GM19452 (cell line): ENCODE measurements around the gene CALHM5.

Experiments used
- ATAC-seq: cut with Tn5 transposase; IDR thresholded peaks from one replicate; pipeline ENCODE4 v1.9.1; 2021; ENCODE audit not compliant: unreplicated experiment

CALHM5 gene

DNA sequence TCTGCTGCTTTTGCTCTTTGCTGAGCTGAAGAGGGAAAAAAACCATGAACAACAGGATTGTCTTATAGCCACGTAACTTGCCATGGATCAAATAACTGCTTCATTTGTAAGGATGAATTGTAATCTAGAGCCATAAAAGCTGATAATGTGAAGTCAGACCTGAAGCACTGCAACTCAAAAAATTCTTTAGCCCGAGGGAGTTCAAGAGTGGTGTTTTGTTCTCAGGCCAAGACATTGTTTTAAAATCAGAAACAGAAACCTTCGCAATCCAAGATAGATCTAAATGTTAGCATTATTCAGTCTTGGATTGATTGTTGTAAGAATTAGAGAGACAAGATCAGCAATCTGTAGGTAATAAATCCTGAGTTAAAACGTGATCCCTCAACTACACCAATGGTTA is 34.2 kb downstream of the CALHM5 start, which contains the start of gene TRAPPC3L:
Gene TRAPPC3L, minus strand, starts transcription at position 34 of the 400 bp plus-strand sequence. CDS start 170 bp downstream, outside the sequence.
- ATAC-seq, result no peak

DNA sequence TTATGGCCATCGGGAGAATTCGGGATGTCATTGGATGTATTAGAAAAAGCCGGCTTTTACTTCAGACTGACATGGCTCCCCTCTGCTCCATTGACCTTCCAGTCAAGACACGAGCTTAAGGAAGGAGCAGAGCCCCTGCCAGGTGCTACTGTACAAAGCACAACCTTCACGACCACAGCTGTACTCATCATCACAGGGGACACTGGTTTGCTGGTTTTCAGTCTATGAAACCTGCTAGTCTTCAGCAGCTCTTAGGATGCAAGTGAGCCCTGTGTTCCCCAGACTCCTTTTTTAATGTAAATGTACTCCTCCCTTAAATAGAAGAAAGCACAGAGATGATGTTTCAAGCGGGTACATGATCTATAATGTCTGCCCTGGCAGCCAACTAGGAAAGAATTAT is 35.9 kb downstream of the CALHM5 start:
- ATAC-seq, result no peak

DNA sequence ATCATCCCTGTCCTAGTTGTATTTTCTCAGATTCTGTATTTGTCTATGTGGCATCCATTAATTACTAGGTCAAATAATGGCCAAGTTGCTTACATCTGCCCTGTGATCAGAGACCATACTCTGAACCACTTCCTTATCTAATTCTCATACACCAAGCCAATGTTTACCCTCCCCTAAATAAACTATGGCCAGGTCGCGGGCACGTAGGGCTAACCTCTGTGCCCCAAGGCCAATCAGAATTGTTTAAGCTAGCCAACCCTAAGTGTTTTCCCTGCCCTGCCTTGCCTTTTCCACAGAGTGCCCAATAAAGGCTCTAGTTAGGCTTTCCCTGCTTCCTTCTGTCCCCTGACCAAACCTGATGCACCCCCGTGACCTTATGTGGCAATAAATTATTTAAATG is 39.4 kb downstream of the CALHM5 start:
- no peak for ATAC-seq

DNA sequence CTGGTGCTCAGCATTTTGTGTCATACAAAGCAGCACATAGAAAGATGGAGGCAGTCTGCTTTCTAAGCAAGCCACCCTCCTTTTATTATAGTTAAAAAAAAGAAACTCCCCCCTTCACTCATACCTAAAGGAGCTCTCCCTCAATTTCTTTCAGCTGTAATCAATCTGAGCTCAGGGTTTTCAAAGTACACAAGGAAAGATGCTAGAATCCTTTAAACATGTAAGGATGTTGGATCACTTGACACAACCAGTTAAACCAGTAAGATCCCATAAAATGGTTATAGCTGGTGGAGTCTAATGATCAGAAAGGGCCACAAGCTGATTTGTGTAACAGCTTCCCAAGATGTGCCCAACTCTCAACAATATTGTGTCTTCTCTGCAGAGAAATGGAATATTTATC is 42.0 kb downstream of the CALHM5 start, which contains the start of gene CALHM4:
Gene CALHM4, plus strand, starts transcription at position 301 of the 400 bp plus-strand sequence. Its CDS starts 43 bp downstream, at position 344.
- ATAC-seq, result no peak

DNA sequence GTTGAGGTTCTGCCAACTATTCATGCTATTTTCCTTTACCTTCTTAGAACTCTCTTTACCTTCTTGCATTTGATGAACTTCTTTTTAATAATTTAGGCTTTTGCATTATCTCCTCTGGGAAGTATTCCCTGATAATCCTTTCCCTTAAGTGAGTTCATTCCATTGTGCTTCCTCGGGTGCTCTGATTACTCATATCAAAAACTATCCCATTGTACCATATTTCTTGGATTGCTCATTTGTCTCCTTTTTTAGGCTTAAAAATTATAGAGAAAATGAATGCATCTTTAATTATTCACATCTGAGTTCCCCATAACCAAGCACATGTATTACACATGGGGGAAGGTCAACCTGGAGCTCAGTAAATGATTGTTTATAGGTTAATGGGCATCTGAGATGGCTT is 44.6 kb downstream of the CALHM5 start:
- no peak for ATAC-seq

DNA sequence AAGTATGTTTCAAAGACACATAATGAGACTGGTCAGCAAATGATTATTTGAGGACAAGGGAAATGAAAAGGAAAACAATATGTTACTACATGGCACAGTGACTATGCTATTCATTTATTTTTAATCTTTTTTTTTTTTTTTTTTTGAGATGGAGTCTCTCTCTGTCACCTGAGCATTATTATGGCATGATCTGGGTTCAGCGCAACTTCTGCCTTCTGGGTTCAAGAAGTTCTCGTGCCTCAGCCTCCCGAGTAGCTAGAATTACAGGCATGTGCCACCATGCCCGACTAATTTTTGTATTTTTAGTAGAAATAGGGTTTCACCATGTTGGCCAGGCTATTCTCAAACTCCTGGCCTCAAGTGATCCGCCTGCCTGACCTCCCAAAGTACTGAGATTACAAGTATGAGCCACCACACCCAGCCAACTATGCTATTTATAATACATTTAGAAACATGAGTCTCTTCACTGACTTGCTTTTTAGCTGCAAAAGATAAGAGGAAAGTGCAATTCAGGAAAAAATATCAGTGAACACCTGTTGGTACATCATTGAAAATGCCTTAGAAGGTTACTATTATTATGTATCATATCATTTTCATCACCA is 45.5 kb downstream of the CALHM5 start:
- no peak for ATAC-seq

DNA sequence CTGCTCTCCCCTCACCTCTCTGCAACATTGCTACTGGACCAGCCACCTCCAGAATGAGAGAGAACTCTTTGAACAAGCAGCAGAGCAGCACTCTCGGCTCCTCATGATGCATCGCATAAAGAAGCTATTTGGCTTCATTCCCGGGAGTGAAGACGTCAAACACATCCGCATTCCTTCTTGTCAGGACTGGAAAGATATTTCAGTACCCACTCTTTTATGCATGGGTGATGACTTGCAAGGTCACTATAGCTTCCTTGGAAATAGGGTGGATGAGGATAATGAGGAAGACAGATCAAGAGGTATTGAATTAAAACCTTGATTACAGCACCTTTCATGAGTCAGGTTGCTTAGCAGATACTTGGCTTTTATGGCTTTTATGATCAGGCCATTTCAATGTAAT is 46.5 kb downstream of the CALHM5 start:
- ATAC-seq, result no peak

DNA sequence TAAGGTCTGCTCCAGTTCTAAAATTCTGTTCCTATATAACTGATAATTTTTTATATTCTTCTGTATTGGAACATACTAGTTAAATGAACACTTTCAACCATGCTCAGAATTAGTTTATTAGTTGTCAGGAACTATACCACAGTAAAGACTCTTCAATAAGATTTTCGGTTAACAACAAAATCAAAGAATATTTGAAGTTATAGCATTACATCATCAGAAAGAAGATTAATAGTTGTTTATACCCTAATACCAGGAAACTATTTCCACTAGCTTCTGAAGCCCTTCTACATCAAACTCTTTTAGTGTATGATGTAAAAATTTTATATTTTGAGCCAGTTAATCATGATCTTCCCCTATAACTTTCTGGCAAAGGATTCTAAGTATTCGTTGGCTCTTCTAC is 48.7 kb downstream of the CALHM5 start:
- no peak for ATAC-seq

DNA sequence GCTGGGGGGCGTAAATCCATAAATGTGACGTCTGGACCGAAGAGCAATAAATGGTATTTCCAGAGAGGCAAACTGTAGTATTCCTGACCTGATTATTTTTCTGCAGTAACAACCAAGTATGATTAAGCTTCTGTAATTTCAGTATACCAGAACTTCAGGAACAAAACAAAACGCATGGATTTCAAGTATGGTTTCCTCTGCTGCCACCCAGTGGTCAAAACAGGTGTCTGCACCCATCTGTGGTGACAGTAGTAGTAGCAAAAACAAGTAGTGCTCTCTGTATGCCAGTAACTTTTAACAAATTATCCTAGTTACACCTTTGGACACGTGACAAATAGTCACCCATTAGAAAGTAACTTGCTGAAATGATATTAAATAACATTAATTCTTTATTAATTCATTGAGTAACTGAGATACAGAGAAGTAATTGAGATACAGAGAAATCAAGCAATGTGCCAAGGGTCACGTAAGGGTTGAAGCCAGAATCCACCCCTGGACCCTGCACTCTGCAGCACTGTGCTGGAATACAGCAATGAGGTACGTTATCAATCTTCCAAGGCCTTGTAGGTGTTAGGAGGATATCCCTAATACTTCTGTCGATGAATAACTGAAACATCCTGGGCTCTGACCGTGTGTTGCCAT is 50.1 kb downstream of the CALHM5 start:
- peak; percentile 70 for ATAC-seq

DNA sequence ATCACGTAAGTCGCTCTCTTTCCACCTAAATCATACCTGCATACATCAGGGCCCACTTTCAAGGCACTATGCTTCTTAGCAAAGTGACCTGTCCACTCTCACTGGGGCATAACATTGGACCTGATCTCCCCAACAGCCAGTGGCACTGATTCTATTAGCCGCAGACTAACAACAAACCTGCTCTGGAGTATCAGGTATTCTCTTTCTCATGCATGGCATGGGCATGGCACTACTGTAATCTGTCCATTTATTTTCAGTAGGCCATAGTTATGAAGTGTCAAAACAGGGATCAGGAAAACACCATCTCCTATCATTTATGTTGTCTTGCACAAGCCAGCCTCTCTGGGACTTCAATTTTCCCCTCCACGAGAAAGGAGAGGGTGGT is 50.6 kb downstream of the CALHM5 start:
- no peak for ATAC-seq

DNA sequence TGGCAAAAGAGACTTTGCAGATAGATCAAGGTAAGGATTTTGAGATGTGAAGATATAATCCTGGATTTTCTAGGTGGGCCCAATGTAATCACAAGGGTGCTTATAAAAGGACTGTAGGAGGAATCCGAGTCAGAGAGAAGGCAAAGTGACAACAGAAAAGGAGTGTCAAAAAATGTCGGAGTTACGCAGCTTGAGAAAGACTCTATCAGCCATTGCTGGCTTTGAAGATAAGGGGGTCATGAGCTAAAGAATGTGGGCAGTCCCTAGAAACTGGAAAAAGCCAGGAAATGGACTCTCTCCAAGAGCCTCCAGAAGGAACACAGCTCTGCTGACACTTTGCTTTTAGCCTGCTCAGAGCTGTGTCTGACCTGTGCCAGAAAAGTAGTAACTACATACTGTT is 51.2 kb downstream of the CALHM5 start:
- no peak for ATAC-seq

DNA sequence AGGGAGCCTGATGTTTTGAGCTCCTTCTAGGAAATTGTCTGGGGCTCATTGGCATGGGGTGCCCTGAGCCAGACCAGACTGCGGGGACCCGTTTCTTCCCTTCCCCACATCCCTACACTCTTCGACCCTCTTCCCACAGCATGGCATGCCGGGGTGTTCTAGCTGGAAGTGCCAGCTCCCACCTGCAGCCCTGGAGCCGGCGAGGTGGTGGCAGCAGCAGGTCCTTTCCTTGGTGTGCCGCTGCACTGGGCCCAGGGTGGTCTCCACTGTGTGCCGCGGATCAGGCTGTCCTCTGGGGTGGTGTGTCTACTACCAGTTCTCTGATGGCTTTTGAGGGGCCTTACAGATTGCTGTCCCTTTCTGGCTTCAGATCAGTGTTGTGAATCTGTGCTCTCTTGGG is 52.4 kb downstream of the CALHM5 start:
- ATAC-seq, result no peak

DNA sequence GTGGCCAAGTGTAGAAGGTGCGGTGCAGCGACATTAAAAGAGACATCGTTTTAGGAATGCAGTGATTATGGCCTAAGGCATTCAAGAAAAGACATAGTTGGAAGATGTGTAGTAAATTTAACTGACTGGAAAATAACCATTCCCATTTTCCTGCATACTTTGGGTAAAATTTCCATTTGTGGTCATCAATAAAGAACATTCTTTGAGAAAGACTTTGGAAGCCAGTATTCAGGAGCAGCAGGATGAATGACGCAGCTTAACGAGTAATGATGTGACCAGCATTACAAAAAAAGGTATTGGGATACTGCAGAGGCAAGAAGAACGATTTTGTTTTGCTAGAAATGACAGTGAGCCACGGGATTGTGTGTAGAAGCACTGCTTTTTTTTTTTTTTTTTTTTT is 52.9 kb downstream of the CALHM5 start:
- ATAC-seq, result no peak

DNA sequence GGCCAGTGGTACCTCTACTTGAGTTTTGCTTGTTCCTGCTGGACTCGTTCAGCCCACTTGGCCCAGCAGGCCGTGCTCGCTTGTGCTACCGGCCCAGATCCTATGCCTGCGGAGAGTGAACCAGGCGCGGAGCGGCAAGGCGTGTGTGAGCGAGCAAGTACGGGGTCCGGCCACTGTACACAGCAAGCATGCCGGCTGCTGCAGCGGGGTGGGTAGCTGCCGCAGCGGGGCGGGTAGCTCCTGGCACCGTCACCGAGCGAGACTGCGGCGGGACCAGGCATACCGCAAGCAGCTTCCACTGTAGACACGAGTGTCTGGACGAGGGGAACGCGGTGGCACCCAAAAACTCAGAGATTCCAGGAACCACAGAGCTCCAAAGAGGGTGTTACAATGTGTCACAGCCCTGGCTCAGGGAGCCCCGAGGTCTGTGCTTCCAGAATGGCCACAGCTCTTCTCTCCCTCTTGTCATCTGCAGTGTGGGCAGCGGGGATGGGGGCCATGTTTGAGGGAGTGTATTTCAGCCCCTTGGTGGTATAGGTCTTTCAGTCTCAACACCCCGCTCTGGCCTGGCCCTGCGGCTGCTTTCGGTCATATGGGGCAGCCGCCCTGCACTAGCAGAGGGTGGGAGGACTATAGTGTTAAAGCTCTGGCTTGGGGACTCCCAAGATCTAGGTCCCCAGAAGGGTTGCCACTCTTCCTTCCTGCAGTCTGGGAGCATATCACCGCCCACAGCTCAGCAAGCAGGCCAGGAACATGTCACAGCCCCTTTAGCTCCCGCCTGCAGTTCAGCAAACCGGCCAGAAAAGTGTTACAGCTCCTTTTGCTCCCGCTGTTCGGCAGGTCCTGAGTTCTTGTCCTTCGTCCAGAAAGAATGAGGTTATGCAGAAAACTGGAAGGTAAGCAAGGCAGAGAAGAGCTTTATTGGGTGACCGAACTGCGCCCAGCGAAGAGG is 53.8 kb downstream of the CALHM5 start:
- ATAC-seq, result no peak

DNA sequence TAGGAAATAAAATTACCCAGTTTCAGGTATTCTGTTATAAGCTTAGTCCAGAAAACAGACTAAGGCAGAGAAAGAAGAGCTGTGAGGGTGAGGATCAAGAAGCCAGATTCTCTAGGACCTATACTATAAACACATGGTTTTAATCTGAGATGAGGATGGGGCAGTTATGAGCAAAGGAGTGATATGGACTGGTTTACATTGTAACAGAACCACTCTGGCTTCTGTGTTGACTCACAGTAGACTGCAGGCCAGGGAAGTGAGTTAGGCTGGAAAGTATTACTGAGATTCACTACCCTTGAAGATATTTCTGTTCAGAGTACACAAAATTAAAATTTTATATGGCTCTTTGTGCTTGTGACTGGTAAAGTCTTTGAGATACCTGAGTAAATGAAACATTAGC is 56.7 kb downstream of the CALHM5 start:
- no peak for ATAC-seq

DNA sequence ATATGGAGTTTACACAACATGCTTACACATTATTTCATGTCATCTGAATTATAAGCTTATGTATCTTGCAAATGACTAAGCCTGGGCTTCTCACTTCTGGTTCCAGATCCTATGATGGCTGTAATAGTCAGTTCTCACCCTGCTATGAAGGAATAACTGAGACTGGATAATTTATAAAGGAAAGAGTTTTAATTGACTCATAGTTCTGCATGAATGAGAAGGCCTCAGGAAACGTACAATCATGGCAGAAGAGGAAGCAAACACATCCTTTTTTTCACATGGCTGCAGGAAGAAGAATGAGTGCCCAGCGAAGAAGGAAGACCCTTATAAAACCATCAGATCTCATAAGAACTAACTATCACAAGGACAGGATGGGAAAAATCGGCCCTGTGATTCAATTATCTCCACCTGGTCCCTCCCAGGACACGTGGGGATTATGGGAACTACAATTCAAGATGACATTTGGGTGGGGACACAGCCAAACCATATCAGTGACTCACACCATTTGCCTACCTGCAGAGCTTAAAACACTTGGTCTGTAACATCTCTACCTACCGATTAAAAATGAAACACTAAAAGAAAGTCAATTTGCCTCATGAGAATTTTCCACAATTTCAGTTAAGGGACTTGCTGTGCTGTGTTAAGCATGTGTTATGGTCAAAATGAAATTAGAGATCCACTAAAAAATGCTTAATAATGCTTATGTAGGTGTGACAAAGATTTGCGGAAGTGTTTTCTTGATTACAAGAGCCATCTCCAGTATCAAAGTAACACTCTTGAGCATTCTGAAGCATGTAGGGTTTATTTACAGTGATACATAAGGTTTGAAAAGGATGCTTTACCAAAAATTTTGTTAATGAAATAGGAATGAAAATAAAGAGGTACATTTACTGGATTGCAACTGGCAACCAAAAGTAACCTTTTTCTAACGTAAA is 57.6 kb downstream of the CALHM5 start:
- no peak for ATAC-seq

DNA sequence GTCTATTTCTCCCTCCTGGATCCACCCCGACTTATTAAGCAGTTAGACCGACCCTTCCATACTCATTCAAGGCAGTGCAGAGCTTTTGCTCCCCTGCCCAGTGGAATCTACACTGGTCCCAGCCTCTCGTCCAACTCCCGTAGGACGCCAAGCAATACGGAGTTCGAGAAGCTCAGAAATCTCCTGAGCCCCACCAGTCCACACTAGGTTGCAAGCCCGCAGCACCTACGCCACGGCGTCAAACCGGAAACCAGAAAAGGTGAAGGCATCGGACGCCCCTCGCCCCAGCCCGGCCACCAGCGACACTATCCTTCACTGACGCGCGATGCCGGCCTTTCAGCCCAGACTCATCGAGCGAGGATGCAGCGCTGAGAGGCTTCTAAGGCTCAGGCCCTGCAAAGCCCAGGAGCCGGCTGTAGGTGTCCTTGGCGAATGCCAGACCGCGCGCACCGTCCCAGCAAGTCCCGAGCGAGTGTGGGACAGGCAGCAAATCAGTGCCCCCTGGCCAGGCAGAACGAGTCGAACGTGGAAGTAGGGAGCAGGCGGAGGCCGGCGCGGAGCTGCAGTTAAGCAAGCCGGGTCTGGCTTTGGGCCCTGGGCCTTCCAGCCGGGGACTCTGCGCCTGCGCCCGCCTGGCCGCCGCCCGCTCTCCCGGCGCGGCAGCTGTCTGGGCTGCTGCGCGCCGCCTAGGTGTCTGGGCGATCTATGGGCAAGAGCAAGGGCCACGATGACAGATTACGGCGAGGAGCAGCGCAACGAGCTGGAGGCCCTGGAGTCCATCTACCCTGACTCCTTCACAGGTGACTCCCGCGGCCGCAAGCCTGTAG is 59.6 kb downstream of the CALHM5 start, which contains the start of gene RWDD1:
Gene RWDD1, plus strand, starts transcription at position 649 of the 827 bp plus-strand sequence. Its CDS starts 79 bp downstream, at position 728.
- peak; percentile 95 for ATAC-seq

DNA sequence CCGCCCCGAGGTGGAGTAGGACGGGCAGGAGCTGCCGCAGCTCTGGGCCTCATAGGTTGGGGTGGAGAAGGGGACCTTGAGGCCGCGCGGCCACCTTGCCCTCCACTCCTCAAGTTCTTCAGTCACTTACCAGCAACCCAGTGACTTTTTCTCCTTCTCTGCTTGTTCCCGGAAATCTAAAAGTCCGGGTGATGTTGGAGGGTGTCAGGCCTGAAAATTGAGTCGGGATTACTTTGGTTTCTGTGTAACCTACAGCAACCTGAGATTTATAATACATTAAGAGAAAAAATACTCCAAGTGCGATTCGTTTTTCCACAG is 60.2 kb downstream of the CALHM5 start:
- ATAC-seq, result no peak

DNA sequence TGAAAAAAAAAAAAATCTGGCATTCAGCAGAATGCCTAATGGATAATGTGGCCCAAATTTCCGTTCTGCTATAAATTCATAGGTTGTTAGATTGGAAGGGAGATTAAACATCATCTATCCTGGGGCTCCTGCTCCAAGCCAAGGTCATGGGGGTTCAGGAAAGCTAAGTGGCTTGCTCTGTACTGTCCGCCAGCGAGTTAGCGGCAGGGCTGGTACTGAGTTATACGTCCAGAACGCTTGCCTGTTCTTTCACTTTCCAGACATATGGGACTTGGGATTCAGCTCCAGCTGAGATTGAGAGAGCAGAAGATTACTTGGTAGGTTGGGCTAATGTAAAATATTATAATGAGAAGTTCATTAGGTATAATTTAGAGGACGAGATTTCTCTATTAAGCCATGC is 60.7 kb downstream of the CALHM5 start:
- ATAC-seq, result no peak
